RKO (cell line): Measurements from ENCODE around the gene CDK5.
"Not testable (repeated sequence)": the region's sequence is repeated elsewhere in the genome, so short reads cannot be mapped to it uniquely, and the experiment has no call there.

ENCODE experiments used
- DNase-seq: peaks from one replicate; pipeline ENCODE4 v3.0.0-alpha.2; 2016; ENCODE audit warnings: low spot score

Gene CDK5

GRCh38 chr7:151056666-151057505 lies 811 bp downstream of the CDK5 start:
- no peak for DNase-seq

- DNase-seq = peak; percentile 50
These were observed 1.4 kb downstream of the CDK5 start for GRCh38 chr7:151056283-151056665.

GRCh38 chr7:151053751-151054150 lies 3.9 kb downstream of the CDK5 start:
- DNase-seq = no peak

GRCh38 chr7:151053096-151053495 lies 4.6 kb downstream of the CDK5 start:
- no peak for DNase-seq

- no peak for DNase-seq
These were observed 6.6 kb downstream of the CDK5 start for GRCh38 chr7:151051108-151051507.

GRCh38 chr7:151048911-151049463 lies 8.7 kb downstream of the CDK5 start:
- DNase-seq = no peak

- DNase-seq = no peak
These were observed 9.5 kb downstream of the CDK5 start, which contains the start of gene ASIC3 for GRCh38 chr7:151047976-151048815. TSS of gene ASIC3 (plus strand) at chr7:151048531. CDS start at chr7:151048886, 355 bp downstream.

- no peak for DNase-seq
These were observed 10.8 kb downstream of the CDK5 start for GRCh38 chr7:151046603-151047573.

GRCh38 chr7:151045967-151046366 lies 11.7 kb downstream of the CDK5 start:
- no peak for DNase-seq

- DNase-seq = no peak
These were observed 12.4 kb downstream of the CDK5 start for GRCh38 chr7:151045262-151045661.

GRCh38 chr7:151043959-151044358 lies 13.7 kb downstream of the CDK5 start:
- DNase-seq = no peak

GRCh38 chr7:151043449-151043848 lies 14.2 kb downstream of the CDK5 start:
- not testable (repeated sequence) for DNase-seq

- DNase-seq = no peak
These were observed 16.9 kb downstream of the CDK5 start for GRCh38 chr7:151040616-151041375.

- DNase-seq = no peak
These were observed 17.7 kb downstream of the CDK5 start for GRCh38 chr7:151039850-151040548.

GRCh38 chr7:151038951-151039849 lies 18.5 kb downstream of the CDK5 start:
- peak; percentile 96 for DNase-seq

GRCh38 chr7:151035902-151036301 lies 21.8 kb downstream of the CDK5 start:
- no peak for DNase-seq

- DNase-seq = no peak
These were observed 22.5 kb downstream of the CDK5 start for GRCh38 chr7:151035026-151035717.

- DNase-seq = no peak
These were observed 23.2 kb downstream of the CDK5 start for GRCh38 chr7:151034312-151035025.
